DMS79 (cell line): ENCODE measurements around the gene CST11.

ENCODE experiments used
- DNase-seq: peaks from one replicate; lab custom pipeline; 2025; lab: John Stamatoyannopoulos, UW

Gene CST11

DNA sequence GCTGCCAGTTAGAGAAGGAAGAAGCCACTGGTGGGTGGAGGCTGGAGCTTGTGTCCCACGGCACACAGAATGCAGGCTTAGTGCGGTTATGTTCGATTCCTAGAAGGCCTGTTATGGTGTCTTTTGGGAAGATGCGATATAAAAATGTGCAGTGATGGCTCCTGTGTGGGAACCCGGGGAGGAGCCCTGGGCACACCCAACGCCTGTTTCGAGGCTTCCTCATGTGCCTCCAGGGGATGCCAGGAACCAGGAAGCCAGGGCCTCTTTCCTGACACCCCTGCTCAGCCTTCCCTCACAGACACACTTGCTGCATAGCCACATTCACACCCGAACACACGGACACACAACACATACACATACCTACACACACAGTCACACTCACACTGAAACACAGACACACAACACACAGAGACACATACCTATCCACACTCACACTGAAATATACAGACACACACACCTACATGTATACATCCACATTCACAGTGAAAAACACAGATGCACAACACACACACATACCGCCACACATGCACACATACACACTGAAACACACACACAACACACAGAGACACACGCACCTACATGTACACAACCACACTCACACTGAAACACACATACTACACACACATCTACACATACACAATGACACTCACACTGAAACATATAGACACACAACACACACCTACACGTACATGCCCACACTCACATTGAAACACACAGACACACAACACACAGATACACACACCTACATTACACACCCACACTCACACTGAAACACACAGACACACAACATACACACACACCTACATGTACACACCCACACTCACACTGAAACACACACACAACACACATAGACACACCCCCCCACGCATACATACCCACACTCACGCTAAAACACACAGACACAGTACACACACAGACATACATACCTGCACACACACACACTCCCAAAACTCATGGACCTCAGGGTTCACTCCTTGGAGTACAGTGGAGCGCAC is 1.2 kb upstream of the CST11 start:
- no peak for DNase-seq

DNA sequence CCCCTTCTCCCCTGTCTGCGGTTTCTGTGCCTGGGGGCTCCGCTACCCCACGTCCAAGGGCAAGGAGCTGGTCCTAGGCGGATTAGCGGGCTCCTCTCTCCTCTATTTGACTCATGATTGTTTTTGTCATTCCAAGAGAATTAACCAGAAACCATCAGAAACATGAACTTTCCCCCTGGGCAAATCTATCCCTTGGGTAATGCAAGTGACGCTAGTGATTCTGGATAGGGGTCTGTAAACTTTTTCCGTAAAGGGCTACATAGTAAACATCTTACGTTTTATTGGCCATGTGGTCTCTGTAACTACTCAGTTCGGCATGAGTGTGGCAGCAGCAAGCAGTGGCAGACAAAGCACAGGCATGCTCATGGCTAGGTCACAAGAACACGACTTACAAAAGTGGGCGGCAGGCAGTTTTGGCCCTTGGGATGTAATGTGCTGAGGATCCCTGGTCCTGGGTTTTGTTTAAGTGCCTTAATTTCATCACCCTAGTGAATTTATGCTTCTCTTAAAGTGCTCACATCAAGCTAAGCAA is 654 bp downstream of the CST11 start:
- DNase-seq = no peak

DNA sequence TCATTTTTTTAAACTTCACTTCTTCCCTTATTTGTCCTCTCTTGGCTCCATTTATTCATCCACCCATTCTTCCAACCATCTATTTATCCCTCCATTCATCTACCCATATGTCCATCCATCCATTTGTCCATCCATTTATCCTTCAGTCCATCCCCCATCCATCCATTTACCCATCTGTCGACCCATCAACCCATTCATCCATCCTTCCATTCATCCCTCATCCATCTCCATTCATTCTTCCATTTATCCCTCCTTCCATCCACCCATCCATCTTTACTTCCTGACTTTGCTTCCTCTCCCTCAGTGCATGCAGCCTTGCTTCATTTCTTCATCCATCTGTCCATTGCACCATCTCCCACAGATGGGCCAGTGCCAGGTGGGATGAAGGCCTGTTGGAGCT is 1.8 kb downstream of the CST11 start:
- DNase-seq = no peak

DNA sequence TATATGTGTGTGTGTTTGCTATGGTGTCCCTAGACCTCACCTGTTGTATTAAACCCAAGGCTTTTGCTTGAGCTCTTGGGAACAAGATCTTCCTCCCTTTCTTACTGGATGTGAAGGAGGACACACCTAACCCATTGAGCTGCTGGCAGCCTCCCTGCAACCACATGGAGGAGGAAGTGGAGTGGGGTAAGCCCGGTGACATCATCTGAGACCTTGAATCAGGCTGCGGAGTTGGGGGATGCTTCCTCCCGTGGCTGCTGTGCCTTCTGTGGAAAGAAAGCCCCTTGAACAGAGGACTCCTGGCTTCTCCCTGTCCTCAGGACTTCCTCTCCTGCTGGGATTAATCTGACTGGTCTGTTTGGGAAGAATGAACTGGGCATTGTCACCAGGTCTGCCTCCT is 3.3 kb downstream of the CST11 start:
- DNase-seq = no peak

DNA sequence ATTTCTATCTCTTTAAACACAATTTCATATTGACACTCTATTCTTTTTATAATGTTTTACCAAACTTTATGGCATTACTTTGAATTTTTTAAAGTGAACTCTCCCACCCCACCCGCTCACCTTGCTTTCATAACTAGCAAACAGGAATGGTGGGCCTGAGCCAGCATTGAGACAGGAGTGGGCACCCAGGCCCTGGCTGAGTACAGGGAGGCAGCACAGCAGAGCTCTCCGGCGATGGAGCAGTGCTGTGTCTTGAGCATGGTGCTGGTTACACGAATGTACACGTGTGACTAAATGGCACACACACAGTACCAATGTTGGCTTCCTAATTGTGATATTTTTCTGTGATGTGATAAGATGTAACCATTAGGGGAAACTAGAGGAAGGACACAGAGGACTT is 4.5 kb downstream of the CST11 start:
- DNase-seq = no peak

DNA sequence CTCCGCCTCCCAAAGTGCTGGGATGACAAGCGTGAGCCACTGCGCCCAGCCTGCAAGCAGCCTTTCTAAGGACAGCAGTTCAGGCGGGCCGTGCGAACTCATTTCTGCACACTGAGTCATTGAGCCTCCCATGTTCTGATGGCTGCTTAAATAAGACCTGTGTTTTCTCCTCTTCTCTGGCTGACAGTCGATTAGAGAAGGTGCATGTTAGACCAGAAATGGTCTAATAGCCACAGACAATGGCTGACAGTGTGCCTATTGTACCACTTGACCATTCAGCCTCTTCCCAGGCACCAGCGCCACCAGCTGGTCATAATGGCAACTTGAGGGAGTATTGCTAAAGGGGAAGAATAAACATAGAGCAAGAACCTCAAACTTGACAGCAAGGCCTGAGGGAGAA is 6.2 kb downstream of the CST11 start:
- no peak for DNase-seq

DNA sequence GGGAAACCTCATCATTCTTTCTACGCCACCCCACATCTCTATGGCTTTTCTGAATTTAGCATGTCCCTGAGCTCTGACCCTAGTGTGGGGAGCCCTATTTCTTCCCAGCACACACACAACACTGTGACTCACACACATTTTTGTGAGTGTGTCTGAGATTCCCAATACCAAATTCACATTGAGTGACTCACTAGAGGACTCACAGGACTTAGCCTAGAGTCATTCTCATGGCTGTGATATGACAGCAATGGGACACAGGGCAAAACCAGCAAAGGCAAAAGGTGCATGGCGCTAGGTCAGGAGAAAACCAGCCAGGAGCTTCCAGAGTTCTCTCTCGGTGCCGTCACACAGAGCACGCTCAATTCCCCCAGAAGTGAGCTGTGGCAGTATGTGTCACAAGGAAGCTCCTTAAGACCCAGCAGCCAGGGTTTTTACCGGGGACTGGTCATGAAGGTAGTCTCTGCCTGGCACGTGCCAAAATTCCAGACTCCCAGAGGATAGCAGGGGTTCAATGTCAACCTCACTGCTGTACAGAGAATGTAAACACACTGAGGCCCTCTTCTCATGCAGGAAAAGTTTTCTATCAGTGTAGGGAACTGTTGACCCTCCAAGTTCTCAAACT is 7.0 kb downstream of the CST11 start:
- no peak for DNase-seq

DNA sequence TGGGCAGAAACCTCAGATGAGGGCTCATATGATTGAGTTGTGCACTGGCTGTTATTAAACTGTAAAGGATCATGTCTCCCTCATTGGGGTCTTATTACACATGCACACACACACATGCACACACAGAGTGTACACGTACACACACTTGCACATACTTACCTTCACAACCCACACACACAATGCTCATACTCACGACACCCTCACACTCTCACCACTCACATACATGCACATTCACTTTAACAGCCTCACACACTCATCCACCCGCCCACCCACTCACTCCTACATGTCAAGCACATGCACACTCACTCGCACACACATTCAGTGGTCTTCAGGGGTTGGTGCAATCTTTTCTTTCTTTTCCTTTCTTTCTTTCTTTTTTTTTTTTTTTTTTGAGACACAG is 7.8 kb downstream of the CST11 start:
- no peak for DNase-seq

DNA sequence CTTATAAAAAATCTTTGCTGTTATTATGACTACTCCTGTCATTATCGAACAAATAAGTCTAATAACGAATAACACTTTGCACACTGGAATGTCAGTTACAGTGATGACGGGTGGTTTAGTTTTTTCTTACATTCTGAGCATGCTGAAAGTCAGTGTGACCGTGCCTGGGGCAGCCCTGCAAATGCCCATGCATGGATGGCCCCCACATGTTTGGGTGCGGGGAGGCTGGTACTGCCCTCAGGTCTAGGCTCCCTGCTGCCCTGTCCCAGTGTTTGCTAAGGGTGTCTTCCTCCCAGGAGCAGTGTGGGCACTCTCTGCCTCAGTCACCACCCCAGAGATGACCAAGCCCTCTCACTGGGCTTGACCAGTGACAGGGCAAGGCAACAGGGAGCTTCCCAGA is 10.2 kb downstream of the CST11 start:
- DNase-seq = no peak

DNA sequence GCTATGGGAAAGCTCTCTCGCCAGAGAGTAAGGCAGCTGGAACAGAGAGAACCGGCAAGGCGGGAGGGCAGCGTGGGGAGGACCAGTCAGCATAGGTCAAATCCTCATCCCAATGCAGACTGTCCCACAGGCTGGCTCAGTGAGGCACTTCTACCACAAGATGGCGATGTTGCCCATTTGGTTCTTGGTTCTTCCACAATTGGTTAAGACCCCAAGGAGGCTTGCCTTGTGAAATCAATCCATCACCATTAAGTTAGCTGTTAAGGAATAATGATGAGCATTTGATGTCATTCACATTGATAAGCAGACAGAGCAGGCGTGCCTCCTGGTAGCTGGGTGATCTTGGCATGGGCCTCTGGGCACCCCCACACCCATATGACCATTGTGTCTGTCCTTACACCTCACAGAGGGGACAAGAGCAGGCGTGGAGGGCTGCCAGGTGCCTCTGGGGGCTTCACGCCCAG is 10.8 kb downstream of the CST11 start:
- no peak for DNase-seq

DNA sequence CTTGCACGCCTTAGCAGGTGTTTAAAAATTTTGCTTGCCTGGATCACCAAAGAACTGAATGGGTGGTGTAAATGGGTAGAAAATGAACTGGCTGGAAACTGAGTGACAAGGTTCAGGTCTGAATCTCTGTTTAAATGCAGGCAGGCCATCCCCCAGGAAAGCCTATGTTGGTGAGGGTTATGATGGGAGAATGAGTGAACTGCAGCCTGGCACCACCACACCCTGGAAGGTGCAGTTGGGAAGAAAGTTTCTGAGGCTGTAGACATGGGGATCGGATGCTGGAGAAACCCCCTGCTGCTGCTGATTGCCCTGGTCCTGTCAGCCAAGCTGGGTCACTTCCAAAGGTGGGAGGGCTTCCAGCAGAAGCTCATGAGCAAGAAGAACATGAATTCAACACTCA is 12.7 kb downstream of the CST11 start:
- no peak for DNase-seq

DNA sequence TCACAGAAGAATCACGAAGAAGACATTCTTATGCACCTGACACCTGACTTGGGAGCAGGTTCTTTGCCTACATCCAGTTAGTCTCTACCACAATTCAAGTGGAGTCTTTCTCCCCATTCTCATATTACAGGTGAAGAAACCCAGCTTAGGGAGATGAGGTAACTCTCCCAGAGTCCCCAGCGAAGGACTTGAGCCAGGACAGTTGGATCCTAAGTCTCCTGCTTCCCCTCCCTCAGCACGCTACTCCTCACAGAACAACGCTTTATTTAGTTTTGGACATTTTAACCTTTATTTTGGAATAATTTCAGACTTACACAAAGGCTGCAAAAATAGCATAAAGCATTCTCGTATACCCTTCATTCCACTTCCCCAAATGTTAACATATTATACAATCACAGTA is 14.0 kb downstream of the CST11 start:
- no peak for DNase-seq

DNA sequence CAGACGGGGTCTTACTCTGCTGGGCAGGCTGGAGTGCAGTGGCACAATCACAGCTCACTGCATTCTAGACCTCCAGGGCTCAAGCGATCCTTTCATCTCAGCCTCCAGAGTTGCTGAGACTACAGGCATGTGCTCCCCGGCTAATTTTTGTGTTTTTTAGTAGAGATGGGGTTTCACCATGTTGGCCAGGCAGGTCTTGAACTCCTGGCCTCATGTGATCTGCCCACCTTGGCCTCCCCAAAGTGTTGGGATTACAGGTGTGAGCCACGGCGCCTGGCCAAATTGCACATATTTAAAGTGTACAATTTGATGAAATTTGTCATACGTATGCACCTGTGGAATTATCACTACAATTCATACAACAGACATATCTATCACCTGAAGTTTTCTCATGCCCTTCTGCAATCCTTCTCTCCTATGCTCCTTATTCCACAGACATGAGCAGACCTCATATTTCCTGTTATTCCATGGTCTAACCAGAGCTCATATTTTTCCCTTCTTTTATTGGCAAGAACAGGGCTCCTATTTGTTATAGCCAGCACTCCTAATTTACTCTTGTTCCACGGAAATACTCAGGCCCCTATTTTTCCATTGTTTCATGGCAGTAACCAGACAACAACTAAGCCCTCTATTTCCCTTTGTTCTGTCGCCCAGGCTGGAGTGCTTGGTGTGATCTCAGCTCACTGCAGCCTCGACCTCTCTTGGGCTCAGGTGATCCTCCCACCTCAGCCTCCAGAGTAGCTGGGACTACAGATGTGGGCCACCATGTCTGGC is 15.4 kb downstream of the CST11 start:
- DNase-seq = no peak

DNA sequence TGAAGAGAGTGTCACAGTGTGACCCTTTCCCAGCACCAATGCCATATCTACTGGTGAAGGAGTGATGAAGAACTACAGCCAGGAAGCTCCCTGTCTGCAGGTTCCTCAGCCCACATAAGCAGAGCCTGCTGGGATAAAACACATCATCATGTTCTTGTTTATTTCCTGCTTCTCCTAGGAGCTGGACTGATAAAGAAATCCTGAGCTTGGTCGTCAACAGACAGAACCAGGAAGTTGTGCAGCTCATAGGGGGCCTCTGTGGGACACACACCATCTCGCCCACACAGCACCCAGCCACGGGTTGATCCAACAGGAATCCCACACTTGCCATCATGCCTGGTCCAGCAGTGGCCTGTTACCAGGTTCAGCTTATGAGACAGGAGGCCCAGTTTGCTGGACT is 16.0 kb downstream of the CST11 start:
- DNase-seq = no peak

DNA sequence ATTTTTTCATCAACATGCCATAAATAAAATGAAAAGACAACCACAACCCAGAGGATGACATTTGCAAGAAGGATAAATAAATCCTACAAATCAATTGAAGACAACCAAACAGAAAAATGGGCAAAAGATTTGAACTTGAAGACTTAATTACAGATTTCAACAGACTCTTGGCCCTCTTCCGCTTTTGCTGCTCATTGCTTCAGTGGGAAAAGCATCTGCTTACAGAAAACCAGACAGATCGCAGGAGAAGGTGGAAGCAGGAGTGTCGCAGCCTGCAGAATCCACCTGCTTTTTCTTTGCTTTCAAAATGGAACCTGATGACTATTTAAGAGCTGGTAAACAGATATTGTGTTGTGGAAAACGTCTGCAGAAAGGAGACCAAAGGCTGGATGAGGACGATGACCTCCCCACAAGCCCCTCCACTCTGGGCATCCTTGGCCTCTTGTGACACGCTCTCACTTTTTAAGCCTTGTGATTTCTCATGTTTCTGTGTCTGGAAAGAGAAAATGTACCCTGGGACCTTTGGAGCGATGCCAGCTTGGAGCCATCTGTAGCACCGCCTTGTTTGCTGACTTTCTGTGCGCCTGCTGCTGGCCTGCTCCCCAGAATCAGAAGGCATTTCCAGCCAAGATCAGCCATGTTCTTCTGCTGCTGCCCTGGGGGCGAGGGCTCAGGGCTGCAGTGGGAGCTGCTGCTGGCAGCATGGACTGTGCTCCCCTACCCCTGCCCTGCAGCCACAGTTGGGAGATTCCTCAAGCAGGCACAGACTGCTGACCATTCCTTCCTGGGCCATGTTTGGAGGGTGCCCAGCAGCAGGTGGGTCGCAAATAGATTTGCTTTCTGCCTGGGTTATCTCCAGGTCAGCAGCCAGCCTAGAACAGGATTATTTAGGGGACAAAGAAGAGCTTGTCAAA is 16.8 kb downstream of the CST11 start:
- DNase-seq = no peak

DNA sequence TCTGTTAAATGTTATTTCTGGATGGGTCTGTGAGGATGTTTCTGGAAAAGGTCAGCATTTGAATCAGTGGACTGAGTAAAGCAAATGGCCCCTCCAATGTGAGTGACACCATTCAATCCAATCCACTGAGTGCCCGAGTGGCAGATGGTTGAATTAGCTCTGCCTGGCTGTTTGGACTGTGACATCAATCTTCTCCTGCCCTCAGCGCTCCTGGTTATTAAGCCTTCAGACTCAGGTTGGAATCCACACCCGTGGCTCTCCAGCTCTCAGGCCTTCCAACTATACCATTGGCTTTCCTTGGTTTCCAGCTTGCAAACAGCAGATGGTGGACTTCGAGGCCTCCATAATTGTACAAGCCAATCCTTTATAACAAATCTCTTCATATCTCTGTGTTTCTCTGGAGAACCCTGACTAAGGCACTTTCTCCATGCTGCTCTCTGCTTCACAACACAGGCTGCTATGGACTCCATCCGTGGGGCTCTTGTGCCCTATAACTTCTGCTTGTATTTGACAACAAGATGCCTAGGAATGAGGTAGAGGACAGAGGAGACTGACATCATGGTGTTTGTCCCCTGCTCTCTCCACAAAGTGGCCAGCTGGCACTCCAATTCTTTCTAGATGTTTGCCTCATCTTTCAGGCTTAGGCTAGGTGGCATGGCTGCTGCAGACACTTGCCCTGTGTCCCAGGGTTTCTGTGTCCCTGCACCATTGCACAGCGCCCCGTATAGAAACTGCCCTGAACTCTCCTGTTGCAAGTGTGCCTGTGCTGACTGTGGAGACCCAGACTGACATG is 18.0 kb downstream of the CST11 start:
- DNase-seq = no peak

DNA sequence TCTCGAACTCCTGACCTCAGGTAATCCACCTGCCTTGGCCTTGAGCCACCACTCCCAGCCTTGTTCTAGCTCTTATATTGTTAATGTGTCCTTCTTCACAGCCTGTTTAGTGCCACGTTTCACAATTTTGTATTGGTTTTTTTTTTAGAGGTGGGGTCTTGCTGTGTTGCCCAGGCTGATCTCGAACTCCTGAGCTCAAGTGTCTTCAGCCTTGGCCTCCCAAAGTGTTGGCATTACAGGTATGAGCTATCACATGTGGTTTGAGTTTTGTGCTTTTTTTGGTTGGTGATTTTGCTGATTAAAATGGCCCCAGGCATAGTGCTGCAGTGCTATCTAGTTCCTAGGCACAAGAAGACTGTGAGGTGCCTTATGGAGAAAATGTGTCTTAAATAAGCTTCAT is 19.0 kb downstream of the CST11 start:
- no peak for DNase-seq

DNA sequence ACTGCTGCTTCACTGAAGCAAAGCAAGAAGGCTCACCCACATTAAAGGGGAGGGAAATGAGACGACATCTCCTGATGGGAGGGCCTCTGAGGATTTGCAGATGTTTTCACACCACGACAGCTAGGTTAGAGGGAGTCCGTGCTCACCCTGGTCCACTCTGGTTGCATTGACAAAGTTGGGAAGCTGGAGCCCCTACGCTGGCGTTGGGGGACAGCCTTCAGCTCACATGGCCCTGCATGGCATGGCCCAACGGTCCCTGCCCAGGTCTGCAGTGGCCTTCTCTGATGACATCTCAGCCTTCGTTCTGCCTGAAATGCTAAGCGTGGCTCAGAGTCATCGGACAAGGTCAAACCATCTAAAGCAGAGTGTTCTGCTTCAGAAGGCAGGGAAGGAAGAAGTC is 27.5 kb downstream of the CST11 start:
- no peak for DNase-seq

DNA sequence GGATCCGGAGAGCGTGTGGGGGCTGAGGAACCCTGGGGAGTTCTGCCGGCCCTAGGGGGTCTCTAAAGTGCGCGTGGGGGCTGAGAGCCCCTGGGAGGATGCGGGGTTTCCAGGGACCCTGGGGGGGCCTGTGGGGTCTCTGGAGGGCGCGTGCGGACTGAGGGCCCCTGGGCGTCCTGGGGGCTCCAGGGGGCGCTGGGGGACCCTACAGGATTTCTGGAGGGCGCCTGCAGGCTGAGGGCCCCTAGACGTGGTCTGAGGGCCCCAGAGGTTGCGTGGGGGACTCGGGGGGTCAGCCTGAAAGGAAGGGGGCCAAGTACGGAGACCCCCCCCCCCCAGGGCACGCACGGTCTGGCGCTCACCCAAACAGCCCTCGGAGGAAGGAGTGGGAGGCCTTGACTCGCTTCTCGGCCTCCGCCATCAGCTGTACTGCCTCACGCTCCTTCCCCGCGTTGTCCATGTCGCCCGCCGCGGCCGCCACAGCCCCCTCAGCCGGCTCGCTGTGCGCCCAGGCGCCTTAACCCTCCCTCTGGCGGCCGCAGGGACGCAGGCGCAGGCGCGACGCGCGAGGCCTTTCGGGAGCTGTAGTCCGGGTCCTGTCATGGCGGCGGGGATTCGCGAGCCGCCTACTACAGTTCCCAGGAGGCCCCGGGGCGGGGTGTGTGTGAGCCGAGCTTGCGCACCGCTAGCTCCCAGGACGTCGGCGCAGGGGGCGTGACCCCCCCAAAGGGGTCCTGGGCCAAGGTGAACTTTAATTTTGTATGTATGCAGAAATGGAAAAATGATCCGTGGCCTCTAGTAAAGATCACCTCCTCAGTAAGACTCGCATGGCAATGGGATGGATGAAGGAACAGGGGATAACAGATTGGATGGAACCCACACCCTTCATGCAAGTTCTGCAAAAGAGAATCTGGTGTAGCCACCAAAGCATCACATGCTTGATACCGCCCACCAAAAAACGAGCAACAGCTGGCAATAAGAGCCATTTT is 31.4 kb downstream of the CST11 start, which contains the start of gene NAPB:
NAPB (minus strand) TSS at position 546 of the 989 bp plus-strand sequence; CDS start at position 460, 86 bp downstream.
- peak; percentile 58 for DNase-seq
